ENCODE data around the gene TMEM120B.
"Not testable (repeated sequence)": the region's sequence is repeated elsewhere in the genome, so short reads cannot be mapped to it uniquely, and the experiment has no call there.

The TMEM120B gene

GRCh38 chr12:121709064-121709424, 3.5 kb upstream of the TMEM120B start:
- not testable (repeated sequence) for DNase-seq (ENCODE audit: low read depth in 2 of 3, low spot score in 1 of 3)

DNA sequence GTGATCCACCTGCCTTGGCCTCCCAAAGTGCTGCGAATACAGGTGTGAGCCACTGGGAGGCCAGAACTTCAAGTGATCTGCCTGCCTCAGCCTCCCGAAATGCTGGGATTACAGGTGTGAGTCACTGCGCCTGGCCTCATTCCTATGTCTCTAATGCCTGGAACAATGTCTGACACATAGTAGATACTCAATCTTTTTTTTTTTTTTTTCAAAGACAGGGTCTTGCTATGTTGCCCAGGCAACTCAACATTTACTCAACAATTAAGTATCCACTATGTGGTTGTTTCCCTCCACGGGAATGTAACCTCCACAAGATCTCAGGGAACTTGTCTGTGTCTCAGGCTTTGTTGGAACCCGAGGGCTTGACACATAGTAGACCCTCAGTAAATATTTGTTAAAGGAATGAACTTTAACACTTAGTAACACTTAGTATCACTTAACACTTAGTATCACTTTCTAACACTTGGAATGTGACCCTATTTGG, 3.0 kb upstream of the TMEM120B start:
- no peak for DNase-seq (ENCODE audit: low read depth in 2 of 3, low spot score in 1 of 3)

- no peak for DNase-seq (ENCODE audit: low read depth in 2 of 3, low spot score in 1 of 3)
These were observed 977 bp upstream of the TMEM120B start for GRCh38 chr12:121711361-121712189.

- no peak for DNase-seq (ENCODE audit: low read depth in 2 of 3, low spot score in 1 of 3)
These were observed 427 bp upstream of the TMEM120B start for GRCh38 chr12:121712190-121712460.

- DNase-seq (ENCODE audit: low read depth in 2 of 3, low spot score in 1 of 3): no peak
These were observed 765 bp downstream of the TMEM120B start for GRCh38 chr12:121713257-121713777.

DNA sequence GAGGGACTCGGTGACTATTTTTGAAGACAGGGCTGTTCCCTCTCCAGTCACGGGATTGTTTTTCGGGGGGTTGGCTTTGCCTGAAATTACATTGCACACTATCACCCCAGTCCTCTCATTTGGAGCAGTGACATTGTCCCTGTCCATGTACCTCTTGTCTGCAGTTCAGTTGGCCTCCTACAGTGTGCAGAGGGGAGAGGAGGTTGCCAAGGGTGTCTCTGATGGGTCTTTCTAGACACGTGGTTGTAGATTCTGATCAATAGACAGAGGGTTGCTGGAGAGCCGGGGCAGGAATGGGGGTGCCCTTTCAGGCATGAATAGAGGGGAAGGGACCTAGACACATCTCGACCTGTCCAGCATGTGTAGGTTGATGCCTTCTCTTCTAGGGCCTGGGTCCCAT, 1.2 kb downstream of the TMEM120B start:
- no peak for DNase-seq (ENCODE audit: low read depth in 2 of 3, low spot score in 1 of 3)

GRCh38 chr12:121715055-121715454, 2.5 kb downstream of the TMEM120B start:
- DNase-seq (ENCODE audit: low read depth in 2 of 3, low spot score in 1 of 3): not testable (repeated sequence)

DNA sequence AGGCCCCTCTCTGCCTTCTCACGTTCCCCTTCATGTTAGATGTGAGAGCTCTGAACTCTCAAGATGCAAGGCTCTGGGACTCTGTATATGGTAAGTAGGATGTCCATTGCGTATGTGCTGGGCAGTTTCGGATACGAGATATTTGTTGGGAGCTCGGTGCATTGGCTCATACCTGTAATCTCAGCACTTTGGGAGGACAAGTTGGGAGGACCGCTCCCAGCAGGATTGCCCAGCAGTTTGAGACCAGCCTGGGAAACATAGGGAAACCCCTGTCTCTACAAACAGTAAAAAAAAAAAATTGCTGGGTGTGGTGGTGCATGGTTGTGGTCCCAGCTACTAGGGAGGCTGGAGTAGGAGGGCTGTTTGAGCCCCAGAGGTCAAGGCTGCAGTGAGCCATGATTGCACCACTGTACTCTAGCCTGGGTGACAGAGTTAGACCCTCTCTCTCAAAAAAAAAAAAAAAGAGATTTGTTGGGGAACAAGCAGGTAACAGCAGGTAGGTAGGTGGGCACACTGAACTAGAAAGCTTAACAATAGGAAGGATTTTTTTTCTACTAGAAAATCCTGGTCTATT, 3.4 kb downstream of the TMEM120B start:
- no peak for DNase-seq (ENCODE audit: low read depth in 2 of 3, low spot score in 1 of 3)

- DNase-seq (ENCODE audit: low read depth in 2 of 3, low spot score in 1 of 3): no peak
These were observed 4.6 kb downstream of the TMEM120B start for GRCh38 chr12:121717041-121717699.

- no peak for DNase-seq (ENCODE audit: low read depth in 2 of 3, low spot score in 1 of 3)
These were observed 6.2 kb downstream of the TMEM120B start for GRCh38 chr12:121718653-121719239.

GRCh38 chr12:121719926-121720414, 7.4 kb downstream of the TMEM120B start:
- DNase-seq (ENCODE audit: low read depth in 2 of 3, low spot score in 1 of 3): no peak

- DNase-seq (ENCODE audit: low read depth in 2 of 3, low spot score in 1 of 3): no peak
These were observed 8.2 kb downstream of the TMEM120B start for GRCh38 chr12:121720762-121721161.

DNA sequence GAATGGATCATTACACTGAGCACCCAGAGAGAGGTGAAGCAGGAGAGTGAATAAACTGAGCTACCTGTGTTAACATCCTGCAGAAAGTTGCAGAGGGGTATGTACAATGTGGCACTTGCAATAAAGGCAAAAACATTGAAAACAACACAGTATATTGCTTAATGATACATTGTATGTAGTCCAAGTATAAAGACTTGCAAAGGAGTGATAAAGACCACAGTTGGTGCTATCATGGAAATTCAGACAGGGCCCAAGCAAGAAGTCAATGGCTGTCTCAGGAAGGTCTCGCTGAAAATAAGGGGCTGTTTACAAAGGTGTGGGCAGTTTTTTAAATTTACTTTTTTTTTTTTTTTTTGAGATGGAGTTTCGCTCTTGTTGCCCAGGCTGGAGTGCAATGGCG, 10.0 kb downstream of the TMEM120B start:
- no peak for DNase-seq (ENCODE audit: low read depth in 2 of 3, low spot score in 1 of 3)

DNA sequence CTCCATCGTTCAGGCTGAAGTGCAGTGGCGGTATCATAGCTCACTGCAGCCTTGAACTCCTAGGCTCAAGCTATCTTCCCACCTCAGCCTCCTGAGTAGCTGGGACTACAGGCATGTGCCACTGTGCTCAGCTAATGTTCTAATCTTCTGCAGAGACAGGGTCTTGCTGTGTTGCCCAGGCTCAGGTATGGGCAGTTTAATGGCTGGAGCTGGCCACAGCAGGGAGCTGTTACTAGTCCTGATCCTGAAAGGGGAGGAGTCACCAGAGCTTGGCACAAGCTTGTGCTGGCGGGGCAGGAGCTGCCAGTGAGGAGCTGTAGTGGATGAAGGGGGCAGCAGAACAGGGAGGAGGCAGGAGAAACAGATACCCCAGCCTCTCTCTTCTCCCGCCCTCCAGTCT, 10.6 kb downstream of the TMEM120B start:
- DNase-seq (ENCODE audit: low read depth in 2 of 3, low spot score in 1 of 3): no peak

DNA sequence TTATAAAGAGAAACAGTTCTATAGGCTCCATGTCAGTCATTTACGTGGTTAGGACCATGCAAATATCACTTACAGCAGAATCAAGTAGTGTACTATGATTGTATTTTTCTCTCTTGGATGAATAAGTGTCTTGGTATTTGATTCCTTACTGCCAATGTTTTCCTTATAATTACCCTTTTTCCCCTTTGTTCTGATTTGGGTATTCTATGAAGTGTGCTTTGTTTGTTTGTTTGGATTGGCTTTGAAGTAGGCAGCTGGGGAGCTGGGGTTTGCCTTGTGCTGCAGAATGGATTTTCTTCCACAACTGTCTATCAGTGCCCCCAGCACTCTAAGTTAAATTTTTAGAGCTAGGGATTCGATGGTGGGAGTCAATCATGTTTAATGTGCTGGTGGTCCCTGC, 12.4 kb downstream of the TMEM120B start:
- no peak for DNase-seq (ENCODE audit: low read depth in 2 of 3, low spot score in 1 of 3)

DNA sequence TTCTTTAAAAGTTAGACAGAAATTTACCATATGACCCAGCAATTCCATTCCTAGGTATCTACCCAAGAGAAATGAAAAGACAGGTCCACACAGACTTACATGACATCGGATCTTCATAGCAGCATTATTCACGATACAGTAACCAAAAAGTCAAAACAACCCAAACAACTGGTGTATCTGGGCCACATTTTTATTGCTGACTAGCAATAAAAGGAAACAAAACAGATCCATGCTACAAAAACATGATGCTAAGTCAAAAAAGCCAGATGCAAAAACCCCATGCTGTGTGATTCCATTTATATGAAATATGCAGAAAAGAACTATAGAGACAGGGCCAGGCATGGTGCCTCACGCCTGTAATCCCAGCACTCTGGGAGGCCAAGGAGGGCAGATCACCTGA, 12.9 kb downstream of the TMEM120B start:
- no peak for DNase-seq (ENCODE audit: low read depth in 2 of 3, low spot score in 1 of 3)

DNA sequence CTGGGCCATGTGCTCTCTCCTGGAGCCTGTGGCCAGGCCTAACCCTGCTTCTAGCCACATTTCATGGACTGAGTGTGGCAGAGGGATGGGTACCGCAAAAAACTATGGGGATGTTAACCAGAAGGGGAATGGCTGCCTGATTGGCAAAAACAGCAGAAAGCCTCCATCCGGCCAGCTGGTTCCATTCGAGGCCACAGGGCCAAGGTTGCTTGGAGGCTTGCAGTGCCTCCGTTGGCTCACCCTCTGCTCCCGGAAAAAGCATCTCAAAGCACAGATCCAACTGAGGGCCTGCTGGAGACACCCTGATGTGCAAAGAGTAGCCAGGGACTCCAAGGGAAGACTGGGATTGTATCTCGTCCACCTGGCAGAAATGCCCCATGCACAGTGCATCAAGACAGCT, 16.5 kb downstream of the TMEM120B start:
- DNase-seq (ENCODE audit: low read depth in 2 of 3, low spot score in 1 of 3): no peak

GRCh38 chr12:121731473-121731872, 18.9 kb downstream of the TMEM120B start:
- no peak for DNase-seq (ENCODE audit: low read depth in 2 of 3, low spot score in 1 of 3)

DNA sequence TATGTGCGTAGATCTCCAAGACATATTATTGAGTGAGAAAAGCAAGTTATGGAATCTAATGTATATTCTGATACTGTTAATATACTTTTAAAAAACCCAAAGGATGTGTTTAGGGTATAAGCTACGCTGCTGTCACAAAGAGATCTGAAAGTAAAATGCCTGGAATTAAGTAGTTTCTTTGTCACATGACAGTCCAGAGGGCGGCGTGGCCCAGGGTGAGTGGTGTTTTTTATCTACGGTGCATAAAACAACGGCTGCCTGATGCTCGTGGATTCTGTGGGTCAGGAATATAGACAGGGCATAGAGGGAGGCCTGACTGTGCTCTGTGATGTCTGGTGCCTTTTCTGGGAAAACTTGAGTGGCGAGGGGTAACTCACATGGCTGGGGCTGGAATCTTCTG, 21.3 kb downstream of the TMEM120B start:
- no peak for DNase-seq (ENCODE audit: low read depth in 2 of 3, low spot score in 1 of 3)

DNA sequence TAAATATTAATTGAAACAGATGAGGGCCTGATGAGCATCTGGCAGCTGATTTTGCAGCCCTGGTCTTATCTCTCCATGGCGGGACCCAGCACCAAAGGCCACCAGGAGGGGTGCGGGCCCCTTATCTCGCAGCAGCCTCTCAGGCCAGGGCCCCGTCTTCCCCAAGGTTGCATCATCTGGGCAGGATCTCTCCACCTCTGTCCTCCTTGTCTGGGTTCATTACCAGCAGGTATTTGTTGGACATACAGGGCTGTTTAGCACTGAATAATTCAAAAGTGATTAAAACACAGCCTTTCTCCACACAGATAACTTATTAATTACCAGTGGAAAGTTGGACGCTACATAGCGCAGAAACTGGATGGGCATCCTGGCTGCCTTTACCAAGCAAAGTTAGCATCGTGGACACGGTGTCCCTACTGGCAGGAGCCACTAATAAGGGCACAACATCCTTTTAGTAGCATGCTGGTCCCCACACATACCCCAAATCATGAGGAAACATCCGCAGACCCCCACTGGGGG, 25.8 kb downstream of the TMEM120B start:
- no peak for DNase-seq (ENCODE audit: low read depth in 2 of 3, low spot score in 1 of 3)

GRCh38 chr12:121740847-121741246, 28.3 kb downstream of the TMEM120B start:
- DNase-seq (ENCODE audit: low read depth in 2 of 3, low spot score in 1 of 3): no peak

Data from stimulated activated CD4-positive, alpha-beta T cell treated with anti-CD3 and anti-CD28 coated beads, Interleukin-12 subunit alpha, Interleukin-12 subunit beta, amount 100 ng/mL, for 48 hours (primary cell).